Fibroblast of skin of abdomen (primary cell): ENCODE data around the gene MNAT1.

Experiments used
- DNase-seq: peaks from one replicate; pipeline ENCODE4 v3.0.0-alpha.2; 2013

Gene MNAT1

GRCh38 chr14:60968671-60969070, 234.1 kb downstream of the MNAT1 start:
- DNase-seq: no peak

DNA sequence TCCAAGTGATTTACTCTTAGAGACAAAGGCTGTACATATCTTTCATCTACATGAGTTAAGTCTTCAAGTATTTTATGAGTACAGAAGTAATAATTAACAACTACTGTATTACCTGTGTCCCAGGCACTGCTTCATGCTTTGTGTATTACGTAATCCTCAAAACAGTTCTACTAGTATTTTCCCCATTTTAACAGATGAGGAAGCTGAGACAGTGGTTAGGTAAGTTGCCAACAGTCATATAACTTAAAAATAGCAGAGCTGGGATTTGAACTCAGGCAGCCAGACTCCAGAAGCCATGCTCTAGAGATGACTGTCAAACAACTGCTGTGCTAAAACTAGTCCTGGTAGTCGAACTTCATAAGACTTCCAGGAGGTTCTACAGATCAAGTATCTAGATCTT, 235.6 kb downstream of the MNAT1 start:
- DNase-seq: no peak

- DNase-seq: no peak
These were observed 236.7 kb downstream of the MNAT1 start for GRCh38 chr14:60971271-60971670.

DNA sequence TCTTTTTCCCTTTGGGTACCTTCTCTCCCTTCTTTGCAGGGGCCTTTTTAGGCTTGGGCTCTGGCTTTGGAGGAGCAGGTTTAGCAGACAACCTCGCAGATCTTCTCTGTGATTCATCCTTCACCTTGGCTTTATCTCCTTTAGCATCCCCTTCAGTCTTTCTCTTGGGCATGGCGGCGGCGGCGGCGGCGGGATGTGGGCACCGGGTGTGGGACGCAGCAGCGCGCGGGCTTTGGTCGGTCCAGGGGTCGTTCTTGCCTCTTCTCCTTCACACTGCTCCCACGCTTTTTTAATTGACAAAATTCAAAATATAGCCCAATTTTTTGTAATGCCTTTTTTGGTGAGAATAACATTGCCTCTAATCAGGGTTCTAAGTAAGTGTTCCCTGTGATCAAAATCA, 237.7 kb downstream of the MNAT1 start:
- no peak for DNase-seq

- no peak for DNase-seq
These were observed 238.5 kb downstream of the MNAT1 start for GRCh38 chr14:60973070-60973469.

- no peak for DNase-seq
These were observed 239.6 kb downstream of the MNAT1 start for GRCh38 chr14:60974090-60974651.

DNA sequence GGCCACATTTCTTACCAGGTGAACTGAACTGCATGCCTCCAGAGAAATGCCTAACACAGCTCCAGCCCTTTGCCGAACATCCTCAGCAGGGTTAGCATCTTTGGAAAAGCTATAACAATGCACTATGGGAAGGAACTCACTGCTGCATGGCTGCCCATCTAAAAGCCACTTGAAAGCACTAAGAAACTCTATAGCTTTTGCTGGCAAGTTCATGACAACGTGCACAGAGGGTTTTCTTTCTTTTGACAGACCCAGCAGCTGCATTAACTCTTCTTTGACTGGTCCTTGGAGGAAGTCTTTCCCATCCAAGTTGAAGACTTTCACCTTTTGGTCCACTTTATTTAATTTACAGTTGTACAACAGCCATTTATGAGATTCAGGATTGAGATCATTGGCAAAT, 241.0 kb downstream of the MNAT1 start:
- no peak for DNase-seq

DNA sequence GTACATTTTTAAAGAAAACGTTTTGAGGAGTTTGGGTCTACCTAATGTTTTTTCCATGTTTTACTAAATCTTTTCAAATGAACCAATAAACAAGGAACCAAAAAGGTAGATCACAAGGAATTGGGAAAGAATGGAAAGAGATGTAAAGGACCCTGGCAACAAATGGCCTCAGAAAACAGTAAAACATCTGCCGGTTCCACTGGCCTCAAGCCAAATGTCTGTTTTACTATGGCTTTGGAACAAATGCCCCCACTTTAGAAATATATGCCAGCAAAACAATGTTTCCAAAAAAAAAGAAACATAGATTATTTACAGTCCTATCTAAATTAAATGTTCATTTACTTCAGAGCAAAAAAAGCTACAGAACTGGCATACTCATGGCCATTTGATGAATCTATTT, 243.3 kb downstream of the MNAT1 start:
- DNase-seq: no peak

- peak; percentile 97 for DNase-seq
These were observed 246.5 kb downstream of the MNAT1 start, which contains the start of the genes SLC38A6 and TRMT5 for GRCh38 chr14:60980811-60981632. Gene SLC38A6, plus strand, starts transcription at chr14:60981245. Its CDS starts 33 bp downstream, at chr14:60981278. Gene TRMT5, minus strand, starts transcription at chr14:60981079. Its CDS starts 106 bp downstream, at chr14:60980973.

DNA sequence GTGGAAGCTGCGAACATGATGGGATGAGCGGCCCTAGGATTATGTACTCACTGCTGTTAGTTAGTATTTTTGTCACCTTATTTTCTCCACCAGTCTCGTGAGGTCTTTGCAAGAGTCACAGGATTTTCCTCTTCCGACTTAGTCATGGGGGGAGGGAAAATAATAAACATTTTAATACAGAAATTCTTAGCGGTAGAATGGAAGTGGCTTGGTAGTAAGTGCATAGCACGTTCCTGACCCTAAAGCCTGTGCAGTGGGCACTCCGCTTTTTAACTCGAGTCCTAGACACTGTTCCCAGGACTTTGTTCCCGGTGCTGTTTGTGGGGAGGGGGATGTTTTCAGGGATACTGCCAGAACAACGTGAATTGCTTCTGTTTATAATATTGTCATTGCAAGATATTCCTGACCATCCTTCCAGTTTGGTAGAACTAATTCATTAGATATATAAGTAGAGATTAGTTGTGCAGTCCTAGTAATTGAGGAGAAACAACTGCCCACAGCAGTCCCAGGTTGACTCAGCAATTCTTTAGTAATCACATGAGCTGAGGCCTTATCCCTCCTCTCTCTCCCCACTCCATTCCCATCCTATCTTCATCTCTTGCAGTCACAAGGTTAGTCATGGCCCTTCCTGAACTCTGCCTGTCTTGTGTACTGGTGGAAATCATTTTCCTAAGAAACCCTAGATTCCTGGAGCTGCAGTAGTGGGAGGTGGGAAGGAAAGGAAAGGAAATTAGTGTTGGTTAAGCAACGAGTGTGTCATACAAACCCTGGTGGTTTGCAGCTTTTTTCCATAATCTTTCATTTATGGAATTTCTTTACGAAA, 247.3 kb downstream of the MNAT1 start:
- DNase-seq: peak; percentile 80

DNA sequence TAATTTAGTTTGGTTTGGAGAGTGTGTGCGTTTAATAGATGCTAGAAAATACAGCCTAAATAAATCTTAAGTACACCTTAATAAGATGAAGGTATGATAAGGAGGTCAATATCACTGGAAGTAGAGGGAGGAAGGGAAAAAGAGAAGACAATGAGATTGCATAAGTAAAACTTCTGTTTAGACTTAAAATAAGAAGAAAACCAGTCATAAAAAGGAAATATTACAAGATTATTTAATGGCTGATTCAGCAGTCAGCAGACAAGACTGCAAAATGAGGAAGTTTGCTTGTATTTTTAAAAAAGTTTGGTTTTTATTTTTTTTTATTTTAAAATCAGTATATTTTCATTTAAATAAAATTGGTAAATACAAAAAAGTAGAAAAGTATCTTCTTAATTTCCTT, 249.6 kb downstream of the MNAT1 start:
- no peak for DNase-seq

DNA sequence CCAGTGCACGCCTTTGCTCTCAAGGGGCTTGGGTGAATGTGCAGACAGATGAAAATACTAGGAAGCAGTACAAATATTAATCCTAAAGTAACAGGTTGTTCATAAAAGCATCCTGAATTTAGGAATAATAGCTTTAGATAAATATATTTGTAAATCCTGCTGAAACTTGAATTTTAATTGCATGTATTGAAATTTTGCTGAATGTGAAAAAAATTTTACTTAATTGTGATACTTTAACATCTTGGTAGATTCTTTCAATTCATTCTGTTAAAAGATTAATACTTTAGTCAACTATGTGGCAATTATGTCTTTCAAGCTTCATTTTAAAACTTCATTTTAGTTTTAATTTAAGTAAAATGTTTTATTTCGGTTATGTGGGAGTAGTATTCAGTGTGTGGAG, 251.9 kb downstream of the MNAT1 start:
- DNase-seq: no peak

DNA sequence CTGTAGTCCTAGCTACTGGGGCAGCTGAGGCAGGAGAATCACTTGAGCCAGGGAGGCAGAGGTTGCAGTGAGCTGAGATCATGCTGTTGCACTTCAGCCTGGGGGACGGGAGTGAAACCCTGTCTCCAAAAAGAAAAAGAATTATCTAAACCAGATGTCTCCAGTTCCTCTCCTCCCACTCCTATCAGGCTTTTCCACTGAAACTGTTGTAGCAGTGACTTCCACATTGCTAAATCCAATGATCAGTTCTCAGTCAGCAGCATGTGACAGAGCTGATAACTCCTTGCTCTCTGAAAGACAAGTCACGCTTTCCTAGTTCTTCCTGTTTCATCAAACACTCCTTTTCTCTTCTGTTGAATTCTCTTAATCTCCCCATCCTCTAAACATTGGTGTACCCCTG, 255.0 kb downstream of the MNAT1 start:
- DNase-seq: peak; percentile 27

- no peak for DNase-seq
These were observed 264.1 kb downstream of the MNAT1 start for GRCh38 chr14:60998617-60999016.

DNA sequence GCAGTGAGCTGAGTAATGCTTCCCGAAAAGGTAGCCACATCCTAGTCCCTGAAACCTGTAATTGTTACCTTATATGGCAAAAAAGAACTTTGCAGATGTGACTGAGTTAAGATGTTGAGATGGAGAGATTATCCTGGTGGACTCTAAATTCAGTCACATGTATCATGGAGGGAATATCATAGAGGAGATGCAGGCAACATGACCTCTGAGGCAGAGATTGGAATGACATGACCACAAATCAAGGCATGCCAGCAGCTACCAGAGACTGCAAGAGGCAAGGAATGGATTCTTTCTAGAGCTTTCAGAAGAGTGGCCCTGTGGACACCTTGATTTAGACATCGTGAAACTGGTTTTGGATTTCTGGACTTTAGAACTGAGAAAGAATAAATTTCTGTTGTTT, 265.0 kb downstream of the MNAT1 start:
- no peak for DNase-seq

GRCh38 chr14:61003571-61003970, 269.0 kb downstream of the MNAT1 start:
- peak; percentile 17 for DNase-seq

- DNase-seq: no peak
These were observed 285.0 kb downstream of the MNAT1 start for GRCh38 chr14:61019537-61019936.
